ENCODE measurements around the gene SBSN. TPM values are rescaled to one million over a fixed set of nuclear protein-coding genes. Genes with fewer than 3 reads are reported as not detected.

The SBSN gene
- total RNA-seq, 2 experiments from 2014 or later: not detected

GRCh38 chr19:35474104-35474503, 54.0 kb downstream of the SBSN start:
- no TSS peak for BruUV-seq (replicated peaks)
- Histone ChIP-seq H3K27ac (ENCODE audit: low read depth, low read length, poor library complexity, severe bottlenecking) (no peak overlapping the region), H3K9me3 (ENCODE audit: low read length) (no peaks in the 10 kb centered on the region), H3K36me3 (ENCODE audit: insufficient read depth, low read length) (no peaks in the 10 kb centered on the region), H3K4me1 (ENCODE audit: insufficient read depth, low read length, poor library complexity, severe bottlenecking) (no peaks in the 10 kb centered on the region), H2AFZ (ENCODE audit: low read length) (no peak overlapping the region), H3K4me2 (ENCODE audit: low read length) (no peak overlapping the region), H3K4me3 (ENCODE audit: low read depth, low read length, poor library complexity, severe bottlenecking) (no peak overlapping the region), H3K9me2 (ENCODE audit: insufficient read depth, low read length) (no peaks in the 10 kb centered on the region), H4K20me1 (ENCODE audit: insufficient read depth, low read length) (no peaks in the 10 kb centered on the region), H3K79me2 (ENCODE audit: insufficient read depth, low read depth, low read length) (no peaks in the 10 kb centered on the region)
- TF ChIP-seq EZH2phosphoT487 (IDR thresholded peaks at IDR 0.05; ENCODE audit: borderline replicate concordance, low read depth, low read length): no peak
- TF ChIP-seq, protein P1, sequence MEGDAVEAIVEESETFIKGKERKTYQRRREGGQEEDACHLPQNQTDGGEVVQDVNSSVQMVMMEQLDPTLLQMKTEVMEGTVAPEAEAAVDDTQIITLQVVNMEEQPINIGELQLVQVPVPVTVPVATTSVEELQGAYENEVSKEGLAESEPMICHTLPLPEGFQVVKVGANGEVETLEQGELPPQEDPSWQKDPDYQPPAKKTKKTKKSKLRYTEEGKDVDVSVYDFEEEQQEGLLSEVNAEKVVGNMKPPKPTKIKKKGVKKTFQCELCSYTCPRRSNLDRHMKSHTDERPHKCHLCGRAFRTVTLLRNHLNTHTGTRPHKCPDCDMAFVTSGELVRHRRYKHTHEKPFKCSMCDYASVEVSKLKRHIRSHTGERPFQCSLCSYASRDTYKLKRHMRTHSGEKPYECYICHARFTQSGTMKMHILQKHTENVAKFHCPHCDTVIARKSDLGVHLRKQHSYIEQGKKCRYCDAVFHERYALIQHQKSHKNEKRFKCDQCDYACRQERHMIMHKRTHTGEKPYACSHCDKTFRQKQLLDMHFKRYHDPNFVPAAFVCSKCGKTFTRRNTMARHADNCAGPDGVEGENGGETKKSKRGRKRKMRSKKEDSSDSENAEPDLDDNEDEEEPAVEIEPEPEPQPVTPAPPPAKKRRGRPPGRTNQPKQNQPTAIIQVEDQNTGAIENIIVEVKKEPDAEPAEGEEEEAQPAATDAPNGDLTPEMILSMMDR (conservative IDR thresholded peaks at IDR 0.05; ENCODE audit: low read length): no peak
- intact Hi-C loops (cut with micrococcal nuclease; ENCODE audit: unreplicated experiment): no loop called here
- ChIA-PET CTCF (ENCODE audit: unreplicated experiment) (no interaction called here), POLR2A (no interaction called here)
- DNase-seq (ENCODE audit: low spot score): no peak

Other genes starting within 250 kb of the SBSN start
- gene HAMP, start 245.8 kb downstream of the SBSN start, total RNA-seq (2014; rRNA removed; shearing (Covaris generic)): 0.19 TPM in 1 of 2 replicates, not detected in the other
- gene HAMP, start 245.8 kb downstream of the SBSN start, total RNA-seq (2022): 0.83 and 0.89 TPM in 2 replicates
- 4.6 and 6.2 TPM in 2 replicates for gene MAG, start 236.2 kb downstream of the SBSN start, total RNA-seq (2014; rRNA removed; shearing (Covaris generic))
- 8.4 and 10.1 TPM in 2 replicates for gene MAG, start 236.2 kb downstream of the SBSN start, total RNA-seq (2022)
- 312 and 413 TPM in 2 replicates for gene CD22, start 199.1 kb downstream of the SBSN start, total RNA-seq (2014; rRNA removed; shearing (Covaris generic))
- gene CD22, start 199.1 kb downstream of the SBSN start, total RNA-seq (2022): 972 TPM in 2 replicates
- 8.5 and 11.4 TPM in 2 replicates for gene FFAR1, start 180.4 kb downstream of the SBSN start, total RNA-seq (2014; rRNA removed; shearing (Covaris generic))
- 9.8 and 11.6 TPM in 2 replicates for gene FFAR1, start 180.4 kb downstream of the SBSN start, total RNA-seq (2022)
- gene FFAR3, start 169.9 kb downstream of the SBSN start, total RNA-seq (2014; rRNA removed; shearing (Covaris generic)): 0.72 TPM in 1 of 2 replicates, not detected in the other
- gene FFAR3, start 169.9 kb downstream of the SBSN start, total RNA-seq (2022): 0.19 and 0.31 TPM in 2 replicates
- 0.06 TPM in 1 of 2 replicates, not detected in the other for gene GPR42, start 157.2 kb downstream of the SBSN start, total RNA-seq (2014; rRNA removed; shearing (Covaris generic))
- not detected in 2 replicates for gene GPR42, start 157.2 kb downstream of the SBSN start, total RNA-seq (2022)
- not detected in 2 replicates for gene FFAR2, start 80.1 kb downstream of the SBSN start, total RNA-seq (2014; rRNA removed; shearing (Covaris generic))
- not detected in 2 replicates for gene FFAR2, start 80.1 kb downstream of the SBSN start, total RNA-seq (2022)
- not detected in 2 replicates for gene KRTDAP, start 37.8 kb downstream of the SBSN start, total RNA-seq (2014; rRNA removed; shearing (Covaris generic))
- not detected in 2 replicates for gene KRTDAP, start 37.8 kb downstream of the SBSN start, total RNA-seq (2022)
- not detected in 2 replicates for gene DMKN, start 14.7 kb downstream of the SBSN start, total RNA-seq (2014; rRNA removed; shearing (Covaris generic))
- not detected in 2 replicates for gene DMKN, start 14.7 kb downstream of the SBSN start, total RNA-seq (2022)
- gene GAPDHS, start 5.1 kb upstream of the SBSN start, total RNA-seq (2014; rRNA removed; shearing (Covaris generic)): not detected in 2 replicates
- not detected in 2 replicates for gene GAPDHS, start 5.1 kb upstream of the SBSN start, total RNA-seq (2022)
- gene TMEM147, start 17.3 kb upstream of the SBSN start, total RNA-seq (2014; rRNA removed; shearing (Covaris generic)): 83.2 and 85.8 TPM in 2 replicates
- 40.9 and 47.1 TPM in 2 replicates for gene TMEM147, start 17.3 kb upstream of the SBSN start, total RNA-seq (2022)
- 0.15 and 0.92 TPM in 2 replicates for gene ATP4A, start 35.3 kb upstream of the SBSN start, total RNA-seq (2014; rRNA removed; shearing (Covaris generic))
- gene ATP4A, start 35.3 kb upstream of the SBSN start, total RNA-seq (2022): 0.33 and 0.36 TPM in 2 replicates
- not detected in 2 replicates for gene PMIS2, start 57.9 kb upstream of the SBSN start, total RNA-seq (2014; rRNA removed; shearing (Covaris generic))
- gene PMIS2, start 57.9 kb upstream of the SBSN start, total RNA-seq (2022): not detected in 2 replicates
- 61.5 and 66.8 TPM in 2 replicates for gene HAUS5, start 84.4 kb upstream of the SBSN start, total RNA-seq (2014; rRNA removed; shearing (Covaris generic))
- gene HAUS5, start 84.4 kb upstream of the SBSN start, total RNA-seq (2022): 58.1 and 59.7 TPM in 2 replicates
- 62.0 and 73.6 TPM in 2 replicates for gene RBM42, start 100.7 kb upstream of the SBSN start, total RNA-seq (2014; rRNA removed; shearing (Covaris generic))
- gene RBM42, start 100.7 kb upstream of the SBSN start, total RNA-seq (2022): 105 and 115 TPM in 2 replicates
- 0.25 and 0.57 TPM in 2 replicates for gene ETV2, start 113.4 kb upstream of the SBSN start, total RNA-seq (2014; rRNA removed; shearing (Covaris generic))
- gene ETV2, start 113.4 kb upstream of the SBSN start, total RNA-seq (2022): 1.7 and 2.0 TPM in 2 replicates
- 404 and 536 TPM in 2 replicates for gene COX6B1, start 120.0 kb upstream of the SBSN start, total RNA-seq (2014; rRNA removed; shearing (Covaris generic))
- 373 and 395 TPM in 2 replicates for gene COX6B1, start 120.0 kb upstream of the SBSN start, total RNA-seq (2022)
- not detected in 2 replicates for gene UPK1A, start 138.2 kb upstream of the SBSN start, total RNA-seq (2014; rRNA removed; shearing (Covaris generic))
- not detected in 2 replicates for gene UPK1A, start 138.2 kb upstream of the SBSN start, total RNA-seq (2022)
- gene ZBTB32, start 176.2 kb upstream of the SBSN start, total RNA-seq (2014; rRNA removed; shearing (Covaris generic)): not detected in 2 replicates
- not detected in 2 replicates for gene ZBTB32, start 176.2 kb upstream of the SBSN start, total RNA-seq (2022)
- 18.0 and 25.2 TPM in 2 replicates for gene KMT2B, start 189.7 kb upstream of the SBSN start, total RNA-seq (2014; rRNA removed; shearing (Covaris generic))
- 56.2 and 57.2 TPM in 2 replicates for gene KMT2B, start 189.7 kb upstream of the SBSN start, total RNA-seq (2022)
- gene IGFLR1, start 214.1 kb upstream of the SBSN start, total RNA-seq (2014; rRNA removed; shearing (Covaris generic)): 8.5 and 11.4 TPM in 2 replicates
- gene IGFLR1, start 214.1 kb upstream of the SBSN start, total RNA-seq (2022): 18.3 and 21.5 TPM in 2 replicates
- 16.1 and 33.6 TPM in 2 replicates for gene U2AF1L4, start 217.1 kb upstream of the SBSN start, total RNA-seq (2014; rRNA removed; shearing (Covaris generic))
- gene U2AF1L4, start 217.1 kb upstream of the SBSN start, total RNA-seq (2022): 35.2 and 37.5 TPM in 2 replicates
- gene PSENEN, start 217.3 kb upstream of the SBSN start, total RNA-seq (2014; rRNA removed; shearing (Covaris generic)): 20.8 and 25.7 TPM in 2 replicates
- gene PSENEN, start 217.3 kb upstream of the SBSN start, total RNA-seq (2022): 51.0 and 53.7 TPM in 2 replicates
- gene LIN37, start 220.3 kb upstream of the SBSN start, total RNA-seq (2014; rRNA removed; shearing (Covaris generic)): 6.0 and 11.6 TPM in 2 replicates
- 11.7 and 20.0 TPM in 2 replicates for gene LIN37, start 220.3 kb upstream of the SBSN start, total RNA-seq (2022)
- gene HSPB6, start 228.7 kb upstream of the SBSN start, total RNA-seq (2014; rRNA removed; shearing (Covaris generic)): not detected in 2 replicates
- gene HSPB6, start 228.7 kb upstream of the SBSN start, total RNA-seq (2022): 1.7 and 1.8 TPM in 2 replicates
- gene PROSER3, start 229.9 kb upstream of the SBSN start, total RNA-seq (2014; rRNA removed; shearing (Covaris generic)): 15.2 and 17.2 TPM in 2 replicates
- 66.1 and 70.6 TPM in 2 replicates for gene PROSER3, start 229.9 kb upstream of the SBSN start, total RNA-seq (2022)
- gene ARHGAP33, start 247.3 kb upstream of the SBSN start, total RNA-seq (2014; rRNA removed; shearing (Covaris generic)): 15.1 and 21.3 TPM in 2 replicates
- gene ARHGAP33, start 247.3 kb upstream of the SBSN start, total RNA-seq (2022): 94.6 and 130 TPM in 2 replicates